Caco-2 (cell line): Measurements from ENCODE around the gene RIMS4. TPM values are rescaled to one million over a fixed set of nuclear protein-coding genes. Genes with fewer than 3 reads are reported as not detected.

ENCODE experiments used
- BruUV-seq: library from RNA; stranded (reverse); fragments of 400-500 nt; replicated peaks from 2 replicates; lab custom pipeline; 2021; lab: Mats Ljungman, UMichigan
- CTCF ChIA-PET: fragments of 300-600 bp; sonication (Branson Sonifier 250); formaldehyde crosslinking; loops from one replicate; lab custom pipeline; 2022; ENCODE audit warnings: antibody characterized with exemption; lab: Charles Lee
- POLR2A ChIA-PET: fragments of 300-600 bp; sonication (Branson Sonifier 250); formaldehyde crosslinking; loops from one replicate; lab custom pipeline; 2022; ENCODE audit warnings: antibody characterized with exemption; lab: Charles Lee
- DNase-seq, 2 experiments: peaks; one replicate each; pipeline versions ENCODE4 v3.0.0 to v3.0.0-alpha.2; 2020 to 2022
- H3K27me3 ChIP-seq: replicated peaks from 2 replicates; pipeline ENCODE4 v1.6.0; 2011; ENCODE audit warnings: low read length; ENCODE audit not compliant: control insufficient read depth, insufficient read depth
- H3K36me3 ChIP-seq: 2 replicates; pipeline ENCODE4 v1.5.1; 2011; ENCODE audit warnings: low read length; ENCODE audit not compliant: control insufficient read depth, insufficient read depth
- H3K4me1 ChIP-seq: fragments of 250-450 bp; sonication (Bioruptor Pico); 2 replicates; pipeline ENCODE4 v1.5.1; 2020; ENCODE audit warnings: mild to moderate bottlenecking
- H3K4me3 ChIP-seq: 2 replicates; pipeline ENCODE4 v1.5.1; 2011; ENCODE audit warnings: low read depth, mild to moderate bottlenecking, control low read depth, low read length
- H3K9me3 ChIP-seq: fragments of 250-450 bp; sonication (Bioruptor Pico); 2 replicates; pipeline ENCODE4 v1.5.1; 2020; ENCODE audit warnings: mild to moderate bottlenecking, moderate library complexity
- H3K27ac Mint-ChIP-seq: one replicate; pipeline ENCODE4 v1.8.0; 2022; ENCODE audit warnings: mixed read lengths; ENCODE audit not compliant: unreplicated experiment
- H3K27me3 Mint-ChIP-seq: one replicate; pipeline ENCODE4 v1.8.0; 2022; ENCODE audit warnings: mixed read lengths; ENCODE audit not compliant: insufficient read depth, unreplicated experiment
- H3K36me3 Mint-ChIP-seq: one replicate; pipeline ENCODE4 v1.8.0; 2022; ENCODE audit warnings: mild to moderate bottlenecking, mixed read lengths; ENCODE audit not compliant: insufficient read depth, unreplicated experiment
- H3K4me1 Mint-ChIP-seq: one replicate; pipeline ENCODE4 v1.8.0; 2022; ENCODE audit warnings: low read depth, mixed read lengths; ENCODE audit not compliant: unreplicated experiment
- H3K4me3 Mint-ChIP-seq: one replicate; pipeline ENCODE4 v1.8.0; 2022; ENCODE audit warnings: mild to moderate bottlenecking, moderate library complexity, mixed read lengths; ENCODE audit not compliant: unreplicated experiment
- H3K9me3 Mint-ChIP-seq: one replicate; pipeline ENCODE4 v1.8.0; 2022; ENCODE audit warnings: mixed read lengths; ENCODE audit not compliant: unreplicated experiment
- intact Hi-C: fragments of 100-400 bp; cut with micrococcal nuclease; formaldehyde crosslinking; loops from one replicate; pipeline ENCODE4 v1.10.0; 2022; ENCODE audit not compliant: unreplicated experiment
- total RNA-seq: library from RNA; stranded (reverse); gene quantifications from 2 replicates; pipeline ENCODE4 v1.2.3, GENCODE V29; 2022
- TF ChIP-seq, protein P1 (sequence below), 2 experiments: fragments of 200-600 bp in 1 of 2; IDR thresholded peaks; 1 replicate in 1 of 2; 2 replicates in 1 of 2; pipeline versions ENCODE4 v1.5.1 to v1.8.0; 2011 to 2022; ENCODE audit warnings: antibody characterized with exemption in 1 of 2, control low read depth in 1 of 2, inconsistent platforms in 1 of 2, low read depth in 1 of 2, low read length in 1 of 2, mild to moderate bottlenecking in 1 of 2, moderate library complexity in 1 of 2; ENCODE audit not compliant: insufficient read depth in 1 of 2, severe bottlenecking in 1 of 2, unreplicated experiment in 1 of 2

RIMS4 gene
- total RNA-seq, 1 experiment from 2014 or later, result 9.0 TPM

DNA sequence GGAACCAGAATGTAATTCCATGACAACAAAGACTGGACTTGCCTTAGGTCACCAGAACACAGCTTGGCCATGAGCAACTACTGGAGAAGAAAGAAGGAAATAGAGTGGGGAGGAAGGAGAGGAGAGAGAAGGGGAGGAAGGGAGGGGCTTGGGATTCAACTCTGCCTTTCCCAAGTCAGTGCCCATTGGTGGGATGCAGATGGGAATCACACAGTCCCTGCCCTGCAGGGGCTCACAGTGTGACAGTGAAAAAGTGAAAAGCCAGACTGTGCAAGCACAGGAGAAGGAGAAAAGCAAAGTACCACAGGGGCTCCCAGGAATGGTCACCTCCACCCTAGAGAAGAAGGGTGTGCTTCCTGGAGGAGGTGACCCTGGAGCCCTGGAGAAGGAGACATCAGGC lies 14.0 kb downstream of the RIMS4 start:
- Mint-ChIP-seq H3K4me3 (no peak overlapping the region), H3K36me3 (no peaks in the 10 kb centered on the region), H3K27me3 (peaks cover 7% of the 10 kb centered on the region), H3K27ac (no peak overlapping the region), H3K4me1 (no peaks in the 10 kb centered on the region), H3K9me3 (no peaks in the 10 kb centered on the region)
- TF ChIP-seq, protein P1, sequence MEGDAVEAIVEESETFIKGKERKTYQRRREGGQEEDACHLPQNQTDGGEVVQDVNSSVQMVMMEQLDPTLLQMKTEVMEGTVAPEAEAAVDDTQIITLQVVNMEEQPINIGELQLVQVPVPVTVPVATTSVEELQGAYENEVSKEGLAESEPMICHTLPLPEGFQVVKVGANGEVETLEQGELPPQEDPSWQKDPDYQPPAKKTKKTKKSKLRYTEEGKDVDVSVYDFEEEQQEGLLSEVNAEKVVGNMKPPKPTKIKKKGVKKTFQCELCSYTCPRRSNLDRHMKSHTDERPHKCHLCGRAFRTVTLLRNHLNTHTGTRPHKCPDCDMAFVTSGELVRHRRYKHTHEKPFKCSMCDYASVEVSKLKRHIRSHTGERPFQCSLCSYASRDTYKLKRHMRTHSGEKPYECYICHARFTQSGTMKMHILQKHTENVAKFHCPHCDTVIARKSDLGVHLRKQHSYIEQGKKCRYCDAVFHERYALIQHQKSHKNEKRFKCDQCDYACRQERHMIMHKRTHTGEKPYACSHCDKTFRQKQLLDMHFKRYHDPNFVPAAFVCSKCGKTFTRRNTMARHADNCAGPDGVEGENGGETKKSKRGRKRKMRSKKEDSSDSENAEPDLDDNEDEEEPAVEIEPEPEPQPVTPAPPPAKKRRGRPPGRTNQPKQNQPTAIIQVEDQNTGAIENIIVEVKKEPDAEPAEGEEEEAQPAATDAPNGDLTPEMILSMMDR (IDR thresholded peaks at IDR 0.05; ENCODE audit: insufficient read depth in 1 of 2, low read depth in 1 of 2, low read length in 1 of 2, severe bottlenecking in 1 of 2, unreplicated experiment in 1 of 2), result no peak
- ChIA-PET POLR2A (no interaction called here), CTCF (interaction anchor here (1.0 kb wide), 1 partner anchor 10 kb away, joined by 4 read pairs; no protein-coding TSS in a partner anchor)
- Histone ChIP-seq H3K27me3 (no peaks in the 10 kb centered on the region), H3K9me3 (peaks cover 2% of the 10 kb centered on the region; the same call in 1 of the 2 replicates), H3K4me1 (no peaks in the 10 kb centered on the region), H3K36me3 (no peaks in the 10 kb centered on the region), H3K4me3 (no peak overlapping the region)
- BruUV-seq, result no TSS peak
- intact Hi-C loops, result no loop called here
- no peak for DNase-seq

DNA sequence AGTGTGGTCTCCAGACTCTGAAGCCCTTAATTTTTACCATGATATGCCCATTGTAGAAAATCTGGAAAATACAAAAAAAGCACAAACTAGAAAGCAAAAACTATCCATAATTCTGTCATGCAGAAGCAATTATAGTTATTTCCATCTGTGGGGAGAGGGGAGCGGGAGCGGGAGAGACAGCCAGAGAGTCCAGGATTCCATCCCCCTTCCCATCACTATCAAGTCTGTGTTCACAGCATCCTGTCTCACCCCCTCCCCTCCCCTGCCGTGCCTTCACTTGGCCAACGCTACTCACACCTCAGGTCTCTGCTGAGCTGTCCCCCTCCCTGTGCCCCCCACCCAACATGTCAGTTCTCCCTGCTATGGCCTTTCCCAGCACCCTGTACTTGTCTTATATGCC lies 14.5 kb downstream of the RIMS4 start:
- DNase-seq, result no peak
- no peak overlapping the region for H3K27ac Mint-ChIP-seq
- H3K4me1 ChIP-seq, result no peaks in the 10 kb centered on the region
- no peaks in the 10 kb centered on the region for H3K4me1 Mint-ChIP-seq
- no peaks in the 10 kb centered on the region for H3K36me3 Mint-ChIP-seq
- H3K4me3 Mint-ChIP-seq, result no peak overlapping the region
- H3K4me3 ChIP-seq, result no peak overlapping the region
- BruUV-seq, result no TSS peak
- peaks cover 2% of the 10 kb centered on the region; the same call in 1 of the 2 replicates for H3K9me3 ChIP-seq
- ChIA-PET CTCF (no interaction called here), POLR2A (no interaction called here)
- TF ChIP-seq, protein P1 (IDR thresholded peaks at IDR 0.05; ENCODE audit: insufficient read depth in 1 of 2, low read depth in 1 of 2, low read length in 1 of 2, severe bottlenecking in 1 of 2, unreplicated experiment in 1 of 2), result no peak
- H3K36me3 ChIP-seq, result no peaks in the 10 kb centered on the region
- H3K27me3 ChIP-seq, result no peaks in the 10 kb centered on the region
- intact Hi-C loops, result no loop called here
- H3K27me3 Mint-ChIP-seq, result peaks cover 7% of the 10 kb centered on the region
- no peaks in the 10 kb centered on the region for H3K9me3 Mint-ChIP-seq

DNA sequence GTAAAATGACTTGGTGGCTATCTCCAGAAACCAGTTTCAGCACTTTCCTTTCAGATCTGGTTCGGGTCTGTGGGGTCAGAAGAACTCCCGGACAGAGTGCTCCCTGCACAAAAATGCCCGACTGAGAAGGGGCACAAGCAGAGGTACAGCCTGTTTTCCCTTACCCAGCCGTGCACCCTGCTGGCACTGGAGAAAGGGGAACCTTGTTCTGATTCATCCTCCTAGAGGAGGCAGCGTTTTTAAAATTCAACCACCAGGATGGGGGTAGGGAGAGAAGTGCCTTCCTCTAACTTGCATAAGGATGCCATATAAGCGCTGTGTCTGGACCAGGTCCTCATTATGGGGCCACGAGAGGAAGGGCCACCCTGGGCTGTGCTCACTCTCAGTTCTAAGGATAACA lies 17.6 kb downstream of the RIMS4 start:
- peaks cover 10% of the 10 kb centered on the region for H3K27me3 Mint-ChIP-seq
- H3K9me3 Mint-ChIP-seq, result no peaks in the 10 kb centered on the region
- Histone ChIP-seq H3K9me3 (no peaks in the 10 kb centered on the region), H3K4me3 (no peak overlapping the region), H3K36me3 (no peaks in the 10 kb centered on the region), H3K27me3 (no peaks in the 10 kb centered on the region), H3K4me1 (no peaks in the 10 kb centered on the region)
- TF ChIP-seq, protein P1 (IDR thresholded peaks at IDR 0.05; ENCODE audit: insufficient read depth in 1 of 2, low read depth in 1 of 2, low read length in 1 of 2, severe bottlenecking in 1 of 2, unreplicated experiment in 1 of 2), result no peak
- no peak overlapping the region for H3K27ac Mint-ChIP-seq
- H3K36me3 Mint-ChIP-seq, result no peaks in the 10 kb centered on the region
- H3K4me3 Mint-ChIP-seq, result no peak overlapping the region
- ChIA-PET POLR2A (no interaction called here), CTCF (no interaction called here)
- no peaks in the 10 kb centered on the region for H3K4me1 Mint-ChIP-seq
- BruUV-seq, result no TSS peak
- no peak for DNase-seq
- intact Hi-C loops, result no loop called here
